ENCODE results near the gene OPRD1.

GRCh38 chr1:28887419-28887834 is 75.5 kb downstream of the OPRD1 start:
- TF ChIP-seq USF2 (IDR thresholded peaks at IDR 0.05; ENCODE audit: low read depth, low read length) (no peak), CTCF (conservative IDR thresholded peaks at IDR 0.05; ENCODE audit: low read depth, low read length) (no peak), ELK1 (IDR thresholded peaks at IDR 0.05; ENCODE audit: borderline replicate concordance, low read depth, low read length) (no peak), RCOR1 (IDR thresholded peaks at IDR 0.05; ENCODE audit: insufficient replicate concordance, low read length) (no peak), MAZ (IDR thresholded peaks at IDR 0.05; ENCODE audit: borderline replicate concordance, low read depth, low read length) (no peak), RFX5 (IDR thresholded peaks at IDR 0.05; ENCODE audit: low read depth, low read length) (no peak), SMC3 (IDR thresholded peaks at IDR 0.05; ENCODE audit: low read depth, low read length) (no peak)
